Tibial nerve (tissue), 4 donors: Measurements from ENCODE around the gene DGKQ.

ENCODE experiments used
- EP300 ChIP-seq, 2 donors: sonication (generic); formaldehyde crosslinking; IDR thresholded peaks; one replicate each; pipeline ENCODE4 v1.6.1; 2017; ENCODE audit warnings: antibody characterized with exemption in 2 of 2, mild to moderate bottlenecking in 1 of 2
- POLR2A ChIP-seq, 2 donors: fragments of 450-650 bp; IDR thresholded peaks; one replicate each; pipeline ENCODE4 v1.6.1; 2017; ENCODE audit warnings: antibody characterized with exemption in 2 of 2, mild to moderate bottlenecking in 2 of 2, moderate library complexity in 2 of 2
- TF ChIP-seq, protein P1 (sequence below), 5 experiments: fragments of 200-600 bp in 3 of 5; fragments of 450-650 bp in 2 of 5; sonication (generic) in 3 of 5; IDR thresholded peaks; one replicate each; pipeline ENCODE4 v1.5.1; 2016 to 2019; ENCODE audit warnings: antibody characterized with exemption in 5 of 5, mild to moderate bottlenecking in 3 of 5, moderate library complexity in 2 of 5

DNA sequence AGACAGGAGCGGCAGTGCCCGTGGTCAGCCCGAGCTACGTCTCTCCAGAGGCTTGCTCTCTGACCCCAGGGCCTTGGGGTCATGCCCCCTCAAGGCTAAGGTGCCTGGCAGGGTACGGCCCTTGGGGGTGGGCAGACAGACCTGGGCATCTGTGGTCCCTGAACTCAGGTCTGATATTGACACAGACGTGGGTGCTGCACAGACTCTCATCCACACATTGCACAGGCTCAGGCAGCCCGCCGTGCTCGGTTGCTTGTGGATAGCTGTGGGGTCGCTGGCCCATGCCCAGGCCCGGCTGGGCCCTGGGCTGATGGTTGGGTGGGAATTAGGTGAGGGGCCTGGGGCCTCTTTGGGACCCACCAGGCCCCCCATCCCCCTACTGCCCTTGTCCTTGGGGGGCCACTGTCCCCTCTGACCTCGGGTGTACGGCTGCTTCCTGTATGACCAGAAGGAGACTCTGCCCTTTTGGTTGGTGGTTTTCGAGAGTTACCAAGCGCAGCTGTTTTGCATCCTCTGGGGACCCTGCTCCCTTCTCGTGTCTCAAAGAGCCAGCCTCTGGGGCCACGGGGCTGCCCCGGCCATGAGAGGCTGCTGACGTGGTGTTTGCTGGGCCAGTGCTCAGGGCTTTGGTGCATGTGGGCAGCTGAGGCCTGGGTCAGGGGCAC, 48.1 kb upstream of the DGKQ start:
- no peak for TF ChIP-seq POLR2A (IDR thresholded peaks at IDR 0.05)
- TF ChIP-seq, protein P1, sequence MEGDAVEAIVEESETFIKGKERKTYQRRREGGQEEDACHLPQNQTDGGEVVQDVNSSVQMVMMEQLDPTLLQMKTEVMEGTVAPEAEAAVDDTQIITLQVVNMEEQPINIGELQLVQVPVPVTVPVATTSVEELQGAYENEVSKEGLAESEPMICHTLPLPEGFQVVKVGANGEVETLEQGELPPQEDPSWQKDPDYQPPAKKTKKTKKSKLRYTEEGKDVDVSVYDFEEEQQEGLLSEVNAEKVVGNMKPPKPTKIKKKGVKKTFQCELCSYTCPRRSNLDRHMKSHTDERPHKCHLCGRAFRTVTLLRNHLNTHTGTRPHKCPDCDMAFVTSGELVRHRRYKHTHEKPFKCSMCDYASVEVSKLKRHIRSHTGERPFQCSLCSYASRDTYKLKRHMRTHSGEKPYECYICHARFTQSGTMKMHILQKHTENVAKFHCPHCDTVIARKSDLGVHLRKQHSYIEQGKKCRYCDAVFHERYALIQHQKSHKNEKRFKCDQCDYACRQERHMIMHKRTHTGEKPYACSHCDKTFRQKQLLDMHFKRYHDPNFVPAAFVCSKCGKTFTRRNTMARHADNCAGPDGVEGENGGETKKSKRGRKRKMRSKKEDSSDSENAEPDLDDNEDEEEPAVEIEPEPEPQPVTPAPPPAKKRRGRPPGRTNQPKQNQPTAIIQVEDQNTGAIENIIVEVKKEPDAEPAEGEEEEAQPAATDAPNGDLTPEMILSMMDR (IDR thresholded peaks at IDR 0.05) = no peak
- TF ChIP-seq EP300 (IDR thresholded peaks at IDR 0.05) = no peak
